Fibroblast of lung (primary cell): ENCODE measurements around the gene CELF2.

Experiments
- EZH2 ChIP-seq: IDR thresholded peaks from 2 replicates; pipeline ENCODE4 v1.5.1; 2012; ENCODE audit warnings: low read length, control low read depth, mild to moderate bottlenecking; ENCODE audit errors: missing control alignments
- TF ChIP-seq, protein P1 (sequence below), 2 donors: IDR thresholded peaks in 1 of 2; conservative IDR thresholded peaks in 1 of 2; 1 replicate in 1 of 2; 2 replicates in 1 of 2; pipeline ENCODE4 v1.5.1; 2011 to 2012; ENCODE audit warnings: low read length in 2 of 2, control low read depth in 1 of 2, inconsistent platforms in 1 of 2, low read depth in 1 of 2, mild to moderate bottlenecking in 1 of 2

DNA sequence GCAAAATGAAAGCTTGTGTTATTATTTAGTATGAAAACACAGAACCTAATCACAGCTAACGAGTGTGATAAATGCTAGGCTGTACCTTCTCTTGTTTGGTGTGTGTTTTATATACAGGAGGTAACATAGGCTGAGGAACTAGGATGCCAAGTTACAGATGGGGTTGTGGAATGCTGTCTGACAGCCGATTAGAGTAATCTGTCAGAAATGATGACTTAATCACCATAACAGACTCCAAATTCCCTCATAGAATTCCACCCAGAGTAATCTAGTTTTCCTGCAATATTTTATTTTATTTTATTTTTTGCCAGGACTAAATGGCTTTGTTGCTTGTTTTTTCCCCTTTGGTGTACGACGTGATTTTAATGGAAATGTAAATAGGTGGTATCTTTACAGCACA lies 221.2 kb downstream of the CELF2 start:
- TF ChIP-seq, protein P1, sequence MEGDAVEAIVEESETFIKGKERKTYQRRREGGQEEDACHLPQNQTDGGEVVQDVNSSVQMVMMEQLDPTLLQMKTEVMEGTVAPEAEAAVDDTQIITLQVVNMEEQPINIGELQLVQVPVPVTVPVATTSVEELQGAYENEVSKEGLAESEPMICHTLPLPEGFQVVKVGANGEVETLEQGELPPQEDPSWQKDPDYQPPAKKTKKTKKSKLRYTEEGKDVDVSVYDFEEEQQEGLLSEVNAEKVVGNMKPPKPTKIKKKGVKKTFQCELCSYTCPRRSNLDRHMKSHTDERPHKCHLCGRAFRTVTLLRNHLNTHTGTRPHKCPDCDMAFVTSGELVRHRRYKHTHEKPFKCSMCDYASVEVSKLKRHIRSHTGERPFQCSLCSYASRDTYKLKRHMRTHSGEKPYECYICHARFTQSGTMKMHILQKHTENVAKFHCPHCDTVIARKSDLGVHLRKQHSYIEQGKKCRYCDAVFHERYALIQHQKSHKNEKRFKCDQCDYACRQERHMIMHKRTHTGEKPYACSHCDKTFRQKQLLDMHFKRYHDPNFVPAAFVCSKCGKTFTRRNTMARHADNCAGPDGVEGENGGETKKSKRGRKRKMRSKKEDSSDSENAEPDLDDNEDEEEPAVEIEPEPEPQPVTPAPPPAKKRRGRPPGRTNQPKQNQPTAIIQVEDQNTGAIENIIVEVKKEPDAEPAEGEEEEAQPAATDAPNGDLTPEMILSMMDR (conservative IDR thresholded peaks at IDR 0.05 in 1 of 2, IDR thresholded peaks at IDR 0.05 in 1 of 2; ENCODE audit: low read depth in 1 of 2, low read length in 2 of 2): no peak
- TF ChIP-seq EZH2: no peak
